K562 (cell line): ENCODE data around the gene DNAJC6. TPM values are rescaled to one million over a fixed set of nuclear protein-coding genes. Genes with fewer than 3 reads are reported as not detected.

Source experiments
- ATAC-seq: fragments of 200-7000 bp; cut with Tn5 transposase; 3 replicates; pipeline ENCODE4 v1.9.1; 2020; ENCODE audit warnings: moderate library complexity
- BruUV-seq: library from RNA; stranded (reverse); fragments of 400-500 nt; replicated peaks from 2 replicates; lab custom pipeline; 2021; lab: Mats Ljungman, UMichigan
- CTCF ChIA-PET: fragments of 300-600 bp; formaldehyde crosslinking; extraction: SDS; loops from one replicate; lab custom pipeline; 2021; ENCODE audit warnings: low intra/inter-chr PET ratio; lab: Yijun Ruan, JAX
- POLR2A ChIA-PET: fragments of 300-600, 350-650 bp; sonication (Branson Sonifier 250); formaldehyde crosslinking; extraction: SDS; loops from one replicate; lab custom pipeline; 2021; ENCODE audit warnings: antibody characterized with exemption, inconsistent platforms; lab: Yijun Ruan, JAX
- DNase-seq, 4 experiments: peaks; one replicate each; pipeline versions ENCODE4 v3.0.0 to v3.0.0-alpha.2; 2011 to 2018; ENCODE audit warnings: low spot score in 3 of 4, mixed read lengths in 3 of 4; ENCODE audit errors: extremely low read depth in 1 of 4
- FAIRE-seq: peaks from 2 replicates; lab custom pipeline; 2011; peaks lifted over from hg19 to GRCh38; lab: Jason Lieb, UNC
- H2AFZ ChIP-seq: 2 replicates; pipeline ENCODE4 v1.6.0; 2011; ENCODE audit warnings: low read depth, low read length, control low read depth, inconsistent platforms
- H3K27ac ChIP-seq: fragments of 200-600 bp; 3 replicates; pipeline ENCODE4 v1.8.0; 2011; ENCODE audit warnings: low read depth, mild to moderate bottlenecking, control low read depth, inconsistent platforms, low read length, moderate library complexity, mixed read lengths; ENCODE audit errors: extremely low read depth
- H3K27me3 ChIP-seq, 2 experiments: fragments of 300-600 bp in 1 of 2; 2 replicates in 1 of 2; 3 replicates in 1 of 2; pipeline versions ENCODE4 v1.6.0 to v1.8.0; 2011; ENCODE audit warnings: inconsistent platforms in 2 of 2, low read length in 2 of 2, mild to moderate bottlenecking in 1 of 2, mixed read lengths in 1 of 2, moderate library complexity in 1 of 2; ENCODE audit not compliant: control insufficient read depth in 2 of 2, insufficient read depth in 2 of 2
- H3K36me3 ChIP-seq: fragments of 300-600 bp; 3 replicates; pipeline ENCODE4 v1.8.0; 2011; ENCODE audit warnings: mild to moderate bottlenecking, low read length, inconsistent platforms; ENCODE audit not compliant: control insufficient read depth, insufficient read depth
- H3K4me1 ChIP-seq, 2 experiments: fragments of 200-600 bp in 1 of 2; replicated peaks in 1 of 2; 2 replicates in 1 of 2; 3 replicates in 1 of 2; pipeline versions ENCODE4 v1.5.1 to v1.8.0; 2011; ENCODE audit warnings: inconsistent platforms in 2 of 2, low read length in 2 of 2, mild to moderate bottlenecking in 1 of 2, mixed read lengths in 1 of 2, moderate library complexity in 1 of 2; ENCODE audit not compliant: control insufficient read depth in 2 of 2, insufficient read depth in 2 of 2
- H3K4me2 ChIP-seq: 2 replicates; pipeline ENCODE4 v1.6.1; 2011; ENCODE audit warnings: low read length, control low read depth, inconsistent platforms, mixed read lengths; ENCODE audit not compliant: insufficient read depth
- H3K4me3 ChIP-seq: fragments of 200-600 bp; sonication (generic), shearing (Covaris generic); 2 replicates; pipeline ENCODE4 v1.5.1; 2016; ENCODE audit warnings: control low read depth, inconsistent platforms
- H3K79me2 ChIP-seq: fragments of 200-600 bp; 3 replicates; pipeline ENCODE4 v1.8.0; 2011; ENCODE audit warnings: low read length, inconsistent platforms; ENCODE audit not compliant: control insufficient read depth, insufficient read depth
- H3K9ac ChIP-seq, 2 experiments: 2 replicates each; pipeline versions ENCODE4 v1.6.0 to v1.6.1; 2011; ENCODE audit warnings: low read depth in 2 of 2, low read length in 2 of 2, control low read depth in 1 of 2, inconsistent platforms in 1 of 2, mild to moderate bottlenecking in 1 of 2, mixed read lengths in 1 of 2; ENCODE audit not compliant: insufficient read depth in 1 of 2
- H3K9me1 ChIP-seq: one replicate; pipeline ENCODE4 v1.6.0; 2011; ENCODE audit warnings: inconsistent platforms, mild to moderate bottlenecking, low read length, moderate library complexity; ENCODE audit not compliant: control insufficient read depth, insufficient read depth
- H3K9me3 ChIP-seq: replicated peaks from 2 replicates; pipeline ENCODE4 v1.5.1; 2011; ENCODE audit warnings: low read depth, low read length, inconsistent platforms; ENCODE audit not compliant: control insufficient read depth, insufficient read depth
- H4K20me1 ChIP-seq: replicated peaks from 2 replicates; pipeline ENCODE4 v1.6.1; 2011; ENCODE audit warnings: low read length, inconsistent platforms, mixed read lengths; ENCODE audit not compliant: control insufficient read depth, insufficient read depth
- CEBPB ChIP-seq: fragments of 450-650 bp; IDR thresholded peaks from 2 replicates; pipeline ENCODE4 v1.6.1; 2016; ENCODE audit warnings: missing genetic modification characterization, missing compliant biosample characterization
- CTBP1 ChIP-seq: fragments of 450-650 bp; IDR thresholded peaks from 2 replicates; pipeline ENCODE4 v1.6.1; 2016; ENCODE audit warnings: borderline replicate concordance
- ETV1 ChIP-seq: fragments of 450-650 bp; conservative IDR thresholded peaks from 2 replicates; pipeline ENCODE4 v1.6.1; 2016; ENCODE audit warnings: missing genetic modification characterization, control low read depth, low read depth, missing compliant biosample characterization
- NCOA6 ChIP-seq: fragments of 450-650 bp; IDR thresholded peaks from 2 replicates; pipeline ENCODE4 v1.6.1; 2017; ENCODE audit warnings: mild to moderate bottlenecking
- SETDB1 ChIP-seq: IDR thresholded peaks from one replicate; pipeline ENCODE4 v1.6.1; 2012; ENCODE audit warnings: low read length, control low read depth, inconsistent platforms
- SIRT6 ChIP-seq: IDR thresholded peaks from one replicate; pipeline ENCODE4 v1.6.1; 2012; ENCODE audit warnings: low read depth, mild to moderate bottlenecking, control low read depth, inconsistent platforms, low read length, moderate library complexity
- STAT5A ChIP-seq: IDR thresholded peaks from 2 replicates; pipeline ENCODE4 v1.6.1; 2012; ENCODE audit warnings: low read length, inconsistent platforms, borderline replicate concordance
- ZC3H4 ChIP-seq: sonication (generic); formaldehyde crosslinking; IDR thresholded peaks from 2 replicates; pipeline ENCODE4 v1.9.0; 2021; ENCODE audit warnings: missing genetic modification reagents, borderline replicate concordance
- WGBS: fragments of 100-300 bp; shearing (Covaris generic); methylation state at CpG from one replicate; pipeline ENCODE4 v1.1.6; 2016; ENCODE audit warnings: low coverage, mixed read lengths; ENCODE audit not compliant: insufficient coverage; ENCODE audit errors: missing lambda C conversion rate; 5-methylcytosine and 5-hydroxymethylcytosine counted together
- in situ Hi-C: fragments of 300-500 bp; cut with MboI; formaldehyde crosslinking; loops from 4 replicates; pipeline ENCODE4 v1.15.0; 2018; ENCODE audit warnings: inconsistent platforms, mixed read lengths
- intact Hi-C: fragments of 100-400 bp; cut with micrococcal nuclease; formaldehyde crosslinking; loops from 2 replicates; pipeline ENCODE4 v1.14.2; 2022
- polyA plus RNA-seq, 8 experiments: library from polyadenylated mRNA; depleted of rRNA in 4 of 8; stranded (reverse) in 5 of 8; unstranded in 3 of 8; fragments of >200 nt; fragmentation: Nextera tagmentation in 2 of 8; fragmentation: Illumina TruSeq in 1 of 8; extraction: Ambion mirVana in 2 of 8; extraction: Trizol in 1 of 8; gene quantifications; 2 replicates each; pipeline versions ENCODE4 v1.2.1 to v1.2.3, GENCODE V29; 2011 to 2014; ENCODE audit warnings: inconsistent platforms in 1 of 8, missing spikeins in 1 of 8
- total RNA-seq, 7 experiments: library from RNA; depleted of rRNA in 6 of 7; stranded (reverse); fragments of >200 nt in 6 of 7; fragmentation: Illumina TruSeq in 2 of 7; extraction: Trizol in 2 of 7; gene quantifications; 2 replicates each; pipeline versions ENCODE4 v1.2.1 to v1.2.3, GENCODE V29; 2011 to 2021; ENCODE audit warnings: low replicate concordance in 1 of 7
- TF ChIP-seq, protein P1 (sequence below): fragments of 250-450 bp; sonication (Bioruptor Pico); IDR thresholded peaks from 2 replicates; pipeline ENCODE4 v1.5.0; 2021

The DNAJC6 gene
- total and polyA plus RNA-seq, 9 of the 15 experiments (the other 6 are each of a cell fraction or from before 2014, with no cell fraction given) = 6.7 to 78.7 (median 28.0) TPM

DNA sequence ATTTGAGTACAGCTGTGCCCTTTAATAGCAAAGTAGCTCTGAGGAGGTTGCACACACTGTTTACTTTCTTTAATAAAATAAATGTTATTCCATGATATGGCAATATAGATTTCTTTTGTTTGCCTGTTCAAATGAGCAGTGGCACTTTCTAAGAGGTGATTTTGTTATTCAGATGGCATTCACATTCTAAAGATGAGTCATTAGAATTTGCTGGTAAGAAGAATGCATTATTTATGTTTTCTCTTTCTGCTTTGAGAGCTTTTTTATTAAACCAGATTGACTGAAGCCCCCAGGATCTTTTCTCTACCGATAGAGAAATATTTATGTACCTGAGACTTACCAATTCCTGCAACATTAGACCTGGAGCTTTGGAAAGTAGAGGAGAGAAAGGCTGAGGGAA is 100.0 kb downstream of the DNAJC6 start:
- Histone ChIP-seq H3K27me3 (no peaks in the 10 kb centered on the region), H3K9me3 (no peaks in the 10 kb centered on the region), H3K4me1 (peaks cover 6 to 39% of the 10 kb centered on the region in 2 experiments), H3K9me1 (no peaks in the 10 kb centered on the region), H3K36me3 (peaks cover 88% of the 10 kb centered on the region), H4K20me1 (no peaks in the 10 kb centered on the region), H3K4me2 (no peak overlapping the region), H3K27ac (no peak overlapping the region), H3K79me2 (peaks cover 3% of the 10 kb centered on the region; the same call in 1 of the 3 replicates), H3K4me3 (no peak overlapping the region), H2AFZ (no peak overlapping the region), H3K9ac (no peak overlapping the region)
- no peak for FAIRE-seq
- ATAC-seq = no peak
- TF ChIP-seq CEBPB (tag) = no peak
- TF ChIP-seq STAT5A = no peak
- no peak for TF ChIP-seq ETV1 (tag)
- no peak for TF ChIP-seq NCOA6
- TF ChIP-seq ZC3H4 = no peak
- TF ChIP-seq, protein P1, sequence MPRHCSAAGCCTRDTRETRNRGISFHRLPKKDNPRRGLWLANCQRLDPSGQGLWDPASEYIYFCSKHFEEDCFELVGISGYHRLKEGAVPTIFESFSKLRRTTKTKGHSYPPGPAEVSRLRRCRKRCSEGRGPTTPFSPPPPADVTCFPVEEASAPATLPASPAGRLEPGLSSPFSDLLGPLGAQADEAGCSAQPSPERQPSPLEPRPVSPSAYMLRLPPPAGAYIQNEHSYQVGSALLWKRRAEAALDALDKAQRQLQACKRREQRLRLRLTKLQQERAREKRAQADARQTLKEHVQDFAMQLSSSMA (CRISPR knock-in tag) = no peak
- TF ChIP-seq SETDB1 = no peak
- no peak for TF ChIP-seq CTBP1
- no peak for TF ChIP-seq SIRT6
- in situ Hi-C loops (no loop called here), intact Hi-C loops (no loop called here)
- BruUV-seq = no TSS peak
- no peak for DNase-seq
- WGBS = 89% methylated on average over 1 of the region's 1 CpG
- ChIA-PET POLR2A (interaction anchor here (0.6 kb wide), 1 partner anchor 261 kb away, joined by 3 read pairs; no protein-coding TSS in a partner anchor), CTCF (no interaction called here)
